Spinal cord (tissue), 10 donors: ENCODE data around the gene PLA2G4E. TPM values are rescaled to one million over a fixed set of nuclear protein-coding genes. Genes with fewer than 3 reads are reported as not detected.

Source experiments
- DNase-seq, 6 donors: peaks; one replicate each; pipeline versions ENCODE4 v3.0.0 to v3.0.0-alpha.2; 2013 to 2015; ENCODE audit warnings: low spot score in 6 of 6, low read depth in 4 of 6
- H3K27ac ChIP-seq: one replicate; pipeline ENCODE4 v1.5.1; 2013; ENCODE audit warnings: low read depth, low read length, control low read depth
- H3K27me3 ChIP-seq: one replicate; pipeline ENCODE4 v1.6.1; 2013; ENCODE audit warnings: low read length; ENCODE audit not compliant: control insufficient read depth, insufficient read depth
- H3K36me3 ChIP-seq: one replicate; pipeline ENCODE4 v1.6.1; 2013; ENCODE audit warnings: low read length; ENCODE audit not compliant: control insufficient read depth, insufficient read depth
- H3K4me1 ChIP-seq: one replicate; pipeline ENCODE4 v1.6.1; 2013; ENCODE audit warnings: low read length; ENCODE audit not compliant: control insufficient read depth, insufficient read depth
- H3K4me3 ChIP-seq: one replicate; pipeline ENCODE4 v1.5.1; 2013; ENCODE audit warnings: low read depth, low read length, control low read depth
- H3K9me3 ChIP-seq: one replicate; pipeline ENCODE4 v1.6.1; 2013; ENCODE audit warnings: low read length; ENCODE audit not compliant: control insufficient read depth, insufficient read depth
- WGBS: methylation state at CpG from one replicate; pipeline ENCODE4 v1.1.5; 2013; ENCODE audit warnings: missing lambda C conversion rate; ENCODE audit not compliant: insufficient coverage; 5-methylcytosine and 5-hydroxymethylcytosine counted together
- polyA plus RNA-seq, 2 donors: library from polyadenylated mRNA; unstranded; fragments of 120-200 nt; gene quantifications; one replicate each; pipeline ENCODE4 v1.2.1, GENCODE V29; 2013; ENCODE audit not compliant: insufficient read length in 2 of 2
- total RNA-seq, 2 donors: library from RNA; depleted of rRNA in 1 of 2; stranded (reverse); fragments of 120-200 nt in 1 of 2; fragments of >200 nt in 1 of 2; gene quantifications; one replicate each; pipeline versions ENCODE4 v1.2.3 to v1.2.4, GENCODE V29; 2013 to 2014
- donor health status: healthy.

PLA2G4E gene
- total and polyA plus RNA-seq, 4 donors, result not detected

- no peak for DNase-seq
- H3K27me3 ChIP-seq, result peaks cover 2% of the 10 kb centered on the region
- no peaks in the 10 kb centered on the region for H3K9me3 ChIP-seq
- H3K4me3 ChIP-seq, result no peak overlapping the region
- H3K27ac ChIP-seq, result no peak overlapping the region
- no peaks in the 10 kb centered on the region for H3K36me3 ChIP-seq
- WGBS, result 77% methylated on average over 3 of the region's 4 CpGs
- peaks cover 5% of the 10 kb centered on the region for H3K4me1 ChIP-seq
These were observed 32.2 kb upstream of the PLA2G4E start for GRCh38 chr15:42053010-42053409.

- Histone ChIP-seq H3K9me3 (no peaks in the 10 kb centered on the region), H3K4me1 (no peaks in the 10 kb centered on the region), H3K27ac (no peak overlapping the region), H3K4me3 (no peak overlapping the region), H3K27me3 (no peaks in the 10 kb centered on the region), H3K36me3 (no peaks in the 10 kb centered on the region)
- peak in 2 of 6 donors; percentile 3 to 52 for DNase-seq
- WGBS, result 81% methylated on average over 10 of the region's 10 CpGs
These were observed 29.8 kb upstream of the PLA2G4E start for GRCh38 chr15:42050484-42051255.

- no peaks in the 10 kb centered on the region for H3K9me3 ChIP-seq
- H3K4me1 ChIP-seq, result no peaks in the 10 kb centered on the region
- no peaks in the 10 kb centered on the region for H3K36me3 ChIP-seq
- H3K4me3 ChIP-seq, result no peak overlapping the region
- no peak for DNase-seq
- no peak overlapping the region for H3K27ac ChIP-seq
- H3K27me3 ChIP-seq, result no peaks in the 10 kb centered on the region
- 92% methylated on average over 2 of the region's 8 CpGs for WGBS
These were observed 28.0 kb upstream of the PLA2G4E start for GRCh38 chr15:42048821-42049200.

- Histone ChIP-seq H3K9me3 (no peaks in the 10 kb centered on the region), H3K27ac (no peak overlapping the region), H3K27me3 (no peaks in the 10 kb centered on the region), H3K4me3 (no peak overlapping the region), H3K4me1 (no peaks in the 10 kb centered on the region), H3K36me3 (no peaks in the 10 kb centered on the region)
- no peak for DNase-seq
- 82% methylated on average over 5 of the region's 9 CpGs for WGBS
These were observed 27.4 kb upstream of the PLA2G4E start for GRCh38 chr15:42048080-42048820.

- no peak for DNase-seq
- WGBS, result 100% methylated on average over 1 of the region's 2 CpGs
- no peaks in the 10 kb centered on the region for H3K4me1 ChIP-seq
- no peaks in the 10 kb centered on the region for H3K27me3 ChIP-seq
- H3K27ac ChIP-seq, result no peak overlapping the region
- H3K36me3 ChIP-seq, result no peaks in the 10 kb centered on the region
- H3K4me3 ChIP-seq, result no peak overlapping the region
- no peaks in the 10 kb centered on the region for H3K9me3 ChIP-seq
These were observed 25.8 kb upstream of the PLA2G4E start for GRCh38 chr15:42046597-42046996.

- H3K36me3 ChIP-seq, result no peaks in the 10 kb centered on the region
- H3K27ac ChIP-seq, result no peak overlapping the region
- H3K4me3 ChIP-seq, result no peak overlapping the region
- DNase-seq, result peak in 1 of 6 donors; percentile 3
- WGBS, result 43% methylated on average over 8 of the region's 8 CpGs
- H3K9me3 ChIP-seq, result no peaks in the 10 kb centered on the region
- H3K27me3 ChIP-seq, result no peaks in the 10 kb centered on the region
- no peaks in the 10 kb centered on the region for H3K4me1 ChIP-seq
These were observed 24.4 kb upstream of the PLA2G4E start for GRCh38 chr15:42045211-42045615.

GRCh38 chr15:42042602-42043400 is 22.0 kb upstream of the PLA2G4E start:
- 58% methylated on average over 2 of the region's 5 CpGs for WGBS
- Histone ChIP-seq H3K9me3 (no peaks in the 10 kb centered on the region), H3K27ac (no peak overlapping the region), H3K27me3 (no peaks in the 10 kb centered on the region), H3K4me3 (no peak overlapping the region), H3K4me1 (no peaks in the 10 kb centered on the region), H3K36me3 (no peaks in the 10 kb centered on the region)
- DNase-seq, result no peak

- Histone ChIP-seq H3K36me3 (no peaks in the 10 kb centered on the region), H3K27ac (no peak overlapping the region), H3K9me3 (no peaks in the 10 kb centered on the region), H3K4me3 (no peak overlapping the region), H3K27me3 (no peaks in the 10 kb centered on the region), H3K4me1 (peaks cover 9% of the 10 kb centered on the region)
- 95% methylated on average over 5 of the region's 6 CpGs for WGBS
- no peak for DNase-seq
These were observed 17.6 kb upstream of the PLA2G4E start for GRCh38 chr15:42038401-42038800.

GRCh38 chr15:42037656-42038055 is 16.8 kb upstream of the PLA2G4E start:
- Histone ChIP-seq H3K4me3 (no peak overlapping the region), H3K36me3 (no peaks in the 10 kb centered on the region), H3K4me1 (peaks cover 9% of the 10 kb centered on the region), H3K27ac (no peak overlapping the region), H3K9me3 (no peaks in the 10 kb centered on the region), H3K27me3 (no peaks in the 10 kb centered on the region)
- peak in 2 of 6 donors; percentile 11 to 22 for DNase-seq
- WGBS, result 56% methylated on average over 7 of the region's 8 CpGs
